ENCODE measurements around the gene CHIT1. TPM values are rescaled to one million over a fixed set of nuclear protein-coding genes. Genes with fewer than 3 reads are reported as not detected.

CHIT1 gene
- polyA plus RNA-seq, 1 experiment, result not detected

GRCh38 chr1:203190949-203191348 lies 38.5 kb downstream of the CHIT1 start:
- H3K36me3 ChIP-seq (ENCODE audit: control insufficient read depth, insufficient read depth, low read length), result no peaks in the 10 kb centered on the region
- H3K27me3 ChIP-seq (ENCODE audit: control insufficient read depth, insufficient read depth, low read length), result peaks cover 1% of the 10 kb centered on the region; the same call in 1 of the 2 replicates
- ChIA-PET CTCF (no interaction called here), POLR2A (no interaction called here)
- no peak for TF ChIP-seq CTCF (IDR thresholded peaks at IDR 0.05; ENCODE audit: insufficient read depth, low read depth, low read length)
- H3K4me3 ChIP-seq (ENCODE audit: low read depth, low read length), result no peak overlapping the region
- DNase-seq (ENCODE audit: low read depth), result no peak

- DNase-seq (ENCODE audit: low read depth), result no peak
- TF ChIP-seq CTCF (IDR thresholded peaks at IDR 0.05; ENCODE audit: insufficient read depth, low read depth, low read length), result no peak
Measured at GRCh38 chr1:203189951-203190352, 39.5 kb downstream of the CHIT1 start.

GRCh38 chr1:203188686-203189232 lies 40.7 kb downstream of the CHIT1 start:
- DNase-seq (ENCODE audit: low read depth), result no peak
- CTCF ChIA-PET, result interaction anchor here (1.5 to 9.3 kb wide), 2 partner anchors 10 to 16 kb away, joined by 5 to 60 read pairs; no protein-coding TSS in a partner anchor

More at GRCh38 chr1:203189951-203190352, 39.5 kb downstream of the CHIT1 start:
- Histone ChIP-seq H3K4me3 (ENCODE audit: low read depth, low read length) (no peak overlapping the region), H3K27me3 (ENCODE audit: control insufficient read depth, insufficient read depth, low read length) (peaks cover 1% of the 10 kb centered on the region; the same call in 1 of the 2 replicates), H3K36me3 (ENCODE audit: control insufficient read depth, insufficient read depth, low read length) (no peaks in the 10 kb centered on the region)
- ChIA-PET CTCF (interaction anchor here (0.9 kb wide), 1 partner anchor 18 kb away, joined by 3 read pairs; no protein-coding TSS in a partner anchor), POLR2A (no interaction called here)

GRCh38 chr1:203187689-203188264 lies 41.7 kb downstream of the CHIT1 start:
- ChIA-PET CTCF (interaction anchor here (0.7 to 9.3 kb wide), 4 partner anchors 9 to 151 kb away, joined by 4 to 60 read pairs (median 6); no protein-coding TSS in a partner anchor), POLR2A (interaction anchor here (0.7 kb wide), 1 partner anchor 8 kb away, joined by 8 read pairs; no protein-coding TSS in a partner anchor)
- H3K27me3 ChIP-seq (ENCODE audit: control insufficient read depth, insufficient read depth, low read length), result peaks cover 3% of the 10 kb centered on the region; the same call in 1 of the 2 replicates
- TF ChIP-seq CTCF (IDR thresholded peaks at IDR 0.05; ENCODE audit: insufficient read depth, low read depth, low read length), result no peak
- DNase-seq (ENCODE audit: low read depth), result no peak
- no peaks in the 10 kb centered on the region for H3K36me3 ChIP-seq (ENCODE audit: control insufficient read depth, insufficient read depth, low read length)
- H3K4me3 ChIP-seq (ENCODE audit: low read depth, low read length), result no peak overlapping the region

More at GRCh38 chr1:203188686-203189232, 40.7 kb downstream of the CHIT1 start:
- Histone ChIP-seq H3K36me3 (ENCODE audit: control insufficient read depth, insufficient read depth, low read length) (no peaks in the 10 kb centered on the region), H3K4me3 (ENCODE audit: low read depth, low read length) (no peak overlapping the region), H3K27me3 (ENCODE audit: control insufficient read depth, insufficient read depth, low read length) (peaks cover 1% of the 10 kb centered on the region; the same call in 1 of the 2 replicates)
- POLR2A ChIA-PET, result no interaction called here
- no peak for TF ChIP-seq CTCF (IDR thresholded peaks at IDR 0.05; ENCODE audit: insufficient read depth, low read depth, low read length)

GRCh38 chr1:203187304-203187685 lies 42.2 kb downstream of the CHIT1 start:
- no peak for DNase-seq (ENCODE audit: low read depth)
- CTCF ChIA-PET, result interaction anchor here (0.7 to 9.3 kb wide), 3 partner anchors 15 to 151 kb away, joined by 4 to 60 read pairs (median 8); no protein-coding TSS in a partner anchor
- peaks cover 3% of the 10 kb centered on the region; the same call in 1 of the 2 replicates for H3K27me3 ChIP-seq (ENCODE audit: control insufficient read depth, insufficient read depth, low read length)

More at GRCh38 chr1:203187304-203187685, 42.2 kb downstream of the CHIT1 start:
- TF ChIP-seq CTCF (IDR thresholded peaks at IDR 0.05; ENCODE audit: insufficient read depth, low read depth, low read length), result no peak
- Histone ChIP-seq H3K4me3 (ENCODE audit: low read depth, low read length) (no peak overlapping the region), H3K36me3 (ENCODE audit: control insufficient read depth, insufficient read depth, low read length) (no peaks in the 10 kb centered on the region)
- POLR2A ChIA-PET, result interaction anchor here (0.7 kb wide), 1 partner anchor 8 kb away, joined by 8 read pairs; no protein-coding TSS in a partner anchor

Data from BJ (cell line).